Measurements from ENCODE around the gene RBMS1. TPM values are rescaled to one million over a fixed set of nuclear protein-coding genes. Genes with fewer than 3 reads are reported as not detected.

Gene RBMS1
- total RNA-seq, 6 experiments from 2014 or later: 8.5 to 21.4 (median 14.3) TPM

GRCh38 chr2:160534996-160535395 lies 41.4 kb upstream of the RBMS1 start:
- Histone ChIP-seq H3K36me3 (no peaks in the 10 kb centered on the region), H3K27ac (no peak overlapping the region), H3K4me1 (no peaks in the 10 kb centered on the region), H3K27me3 (no peaks in the 10 kb centered on the region), H3K9me3 (no peaks in the 10 kb centered on the region), H3K4me3 (no peak overlapping the region)
- ATAC-seq (no peak), DNase-seq (no peak)
- 81% methylated on average over 1 of the region's 1 CpG for WGBS (ENCODE audit: insufficient coverage, low coverage, low lambda C conversion rate, missing lambda C conversion rate)
- no peak for TF ChIP-seq CTCF (IDR thresholded peaks at IDR 0.05)
- no peak for TF ChIP-seq POLR2A (IDR thresholded peaks at IDR 0.05)
- intact Hi-C loops (cut with DNase I): no loop called here

- Histone ChIP-seq H3K36me3 (no peaks in the 10 kb centered on the region), H3K27me3 (no peaks in the 10 kb centered on the region), H3K9me3 (no peaks in the 10 kb centered on the region), H3K4me1 (no peaks in the 10 kb centered on the region), H3K4me3 (no peak overlapping the region), H3K27ac (no peak overlapping the region)
- no peak for TF ChIP-seq POLR2A (IDR thresholded peaks at IDR 0.05)
- TF ChIP-seq CTCF (IDR thresholded peaks at IDR 0.05): no peak
- no peak for ATAC-seq
- intact Hi-C loops (cut with DNase I): no loop called here
- no peak for DNase-seq
These were observed 40.6 kb upstream of the RBMS1 start for GRCh38 chr2:160534249-160534648.

- no peak for TF ChIP-seq CTCF (IDR thresholded peaks at IDR 0.05)
- TF ChIP-seq POLR2A (IDR thresholded peaks at IDR 0.05): no peak
- H3K27me3 ChIP-seq: no peaks in the 10 kb centered on the region
- ATAC-seq (no peak), DNase-seq (no peak)
- no peaks in the 10 kb centered on the region for H3K9me3 ChIP-seq
- 88% methylated on average over 2 of the region's 2 CpGs for WGBS (ENCODE audit: insufficient coverage, low coverage, low lambda C conversion rate, missing lambda C conversion rate)
- no peaks in the 10 kb centered on the region for H3K36me3 ChIP-seq
- H3K4me1 ChIP-seq: no peaks in the 10 kb centered on the region
- intact Hi-C loops (cut with DNase I): no loop called here
- no peak overlapping the region for H3K4me3 ChIP-seq
- H3K27ac ChIP-seq: no peak overlapping the region
These were observed 39.9 kb upstream of the RBMS1 start for GRCh38 chr2:160533482-160533881.

- H3K9me3 ChIP-seq: no peaks in the 10 kb centered on the region
- 82% methylated on average over 6 of the region's 6 CpGs for WGBS (ENCODE audit: insufficient coverage, low coverage, low lambda C conversion rate, missing lambda C conversion rate)
- H3K4me3 ChIP-seq: no peak overlapping the region
- no peaks in the 10 kb centered on the region for H3K36me3 ChIP-seq
- no peaks in the 10 kb centered on the region for H3K27me3 ChIP-seq
- H3K27ac ChIP-seq: no peak overlapping the region
- no peaks in the 10 kb centered on the region for H3K4me1 ChIP-seq
- intact Hi-C loops (cut with DNase I): no loop called here
- TF ChIP-seq POLR2A (IDR thresholded peaks at IDR 0.05) (no peak), CTCF (IDR thresholded peaks at IDR 0.05) (no peak)
- no peak for ATAC-seq
- no peak for DNase-seq
These were observed 38.8 kb upstream of the RBMS1 start for GRCh38 chr2:160532388-160532787.

Measured in right lobe of liver (tissue), 6 donors.